ENCODE measurements around the gene TM9SF4.

Gene TM9SF4

GRCh38 chr20:32213870-32214269 is 104.4 kb downstream of the TM9SF4 start:
- DNase-seq (ENCODE audit: low read depth) = no peak
- H3K4me3 ChIP-seq (ENCODE audit: low read depth, low read length) = no peak overlapping the region
- TF ChIP-seq CTCF (IDR thresholded peaks at IDR 0.05; ENCODE audit: low read depth, low read length, missing control alignments) = no peak

GRCh38 chr20:32215147-32215546 is 105.6 kb downstream of the TM9SF4 start:
- TF ChIP-seq CTCF (IDR thresholded peaks at IDR 0.05; ENCODE audit: low read depth, low read length, missing control alignments) = no peak
- DNase-seq (ENCODE audit: low read depth) = no peak
- H3K4me3 ChIP-seq (ENCODE audit: low read depth, low read length) = no peak overlapping the region

GRCh38 chr20:32215729-32216128 is 106.2 kb downstream of the TM9SF4 start:
- TF ChIP-seq CTCF (IDR thresholded peaks at IDR 0.05; ENCODE audit: low read depth, low read length, missing control alignments) = no peak
- DNase-seq (ENCODE audit: low read depth) = no peak
- no peak overlapping the region for H3K4me3 ChIP-seq (ENCODE audit: low read depth, low read length)

- TF ChIP-seq CTCF (IDR thresholded peaks at IDR 0.05; ENCODE audit: low read depth, low read length, missing control alignments) = no peak
- DNase-seq (ENCODE audit: low read depth) = no peak
- no peak overlapping the region for H3K4me3 ChIP-seq (ENCODE audit: low read depth, low read length)
Measured at GRCh38 chr20:32216179-32217142, 106.9 kb downstream of the TM9SF4 start.

Data from GM12864 (cell line).